PFSK-1 (cell line): Measurements from ENCODE around the gene CACNG6.

Experiments used
- FOXP2 ChIP-seq: optimal IDR thresholded peaks from 2 replicates; pipeline ENCODE3; 2011; ENCODE audit warnings: borderline replicate concordance, control low read depth, inconsistent platforms; ENCODE audit not compliant: insufficient read depth; ENCODE audit errors: extremely low read length, extremely low read depth
- POLR2AphosphoS5 ChIP-seq: IDR thresholded peaks from 2 replicates; pipeline ENCODE4 v1.6.1; 2012; ENCODE audit warnings: low read depth, mild to moderate bottlenecking, control low read depth, low read length, moderate library complexity
- SIN3A ChIP-seq: IDR thresholded peaks from 2 replicates; pipeline ENCODE4 v1.6.1; 2012; ENCODE audit warnings: mild to moderate bottlenecking, low read length, moderate library complexity, borderline replicate concordance; ENCODE audit not compliant: insufficient read depth
- TAF1 ChIP-seq: IDR thresholded peaks from 2 replicates; pipeline ENCODE4 v1.6.1; 2012; ENCODE audit warnings: low read length, control low read depth, borderline replicate concordance; ENCODE audit not compliant: insufficient read depth
- TF ChIP-seq, protein P1 (sequence below), 2 experiments: IDR thresholded peaks; 2 replicates each; pipeline versions ENCODE4 v1.6.1 to v1.8.0; 2011 to 2012; ENCODE audit warnings: low read depth in 2 of 2, low read length in 2 of 2, control low read depth in 1 of 2, inconsistent platforms in 1 of 2, mild to moderate bottlenecking in 1 of 2, moderate library complexity in 1 of 2; ENCODE audit not compliant: insufficient read depth in 1 of 2

The CACNG6 gene

DNA sequence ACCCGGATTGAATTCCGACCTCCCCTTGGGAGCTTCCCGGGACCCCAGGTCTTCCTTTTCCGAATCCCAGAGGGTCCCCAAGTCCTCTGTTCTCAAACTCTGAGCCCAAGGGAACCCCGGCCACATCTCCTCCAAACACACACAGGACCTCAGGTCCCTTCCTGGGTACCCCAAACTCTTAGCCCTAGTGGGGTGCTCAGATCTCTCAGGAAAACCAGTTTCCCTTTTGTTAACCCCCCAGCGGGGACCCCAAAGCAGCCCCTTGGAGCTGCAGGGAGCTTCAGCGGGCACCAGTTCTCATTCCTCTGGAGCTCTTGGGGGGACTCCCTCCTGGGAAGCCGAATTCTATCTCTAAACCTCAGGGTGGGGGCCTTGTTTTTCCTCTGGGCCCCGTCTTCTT lies 774 bp downstream of the CACNG6 start:
- no peak for TF ChIP-seq SIN3A
- no peak for TF ChIP-seq TAF1
- TF ChIP-seq POLR2AphosphoS5 = no peak
- TF ChIP-seq FOXP2 = no peak
- TF ChIP-seq, protein P1, sequence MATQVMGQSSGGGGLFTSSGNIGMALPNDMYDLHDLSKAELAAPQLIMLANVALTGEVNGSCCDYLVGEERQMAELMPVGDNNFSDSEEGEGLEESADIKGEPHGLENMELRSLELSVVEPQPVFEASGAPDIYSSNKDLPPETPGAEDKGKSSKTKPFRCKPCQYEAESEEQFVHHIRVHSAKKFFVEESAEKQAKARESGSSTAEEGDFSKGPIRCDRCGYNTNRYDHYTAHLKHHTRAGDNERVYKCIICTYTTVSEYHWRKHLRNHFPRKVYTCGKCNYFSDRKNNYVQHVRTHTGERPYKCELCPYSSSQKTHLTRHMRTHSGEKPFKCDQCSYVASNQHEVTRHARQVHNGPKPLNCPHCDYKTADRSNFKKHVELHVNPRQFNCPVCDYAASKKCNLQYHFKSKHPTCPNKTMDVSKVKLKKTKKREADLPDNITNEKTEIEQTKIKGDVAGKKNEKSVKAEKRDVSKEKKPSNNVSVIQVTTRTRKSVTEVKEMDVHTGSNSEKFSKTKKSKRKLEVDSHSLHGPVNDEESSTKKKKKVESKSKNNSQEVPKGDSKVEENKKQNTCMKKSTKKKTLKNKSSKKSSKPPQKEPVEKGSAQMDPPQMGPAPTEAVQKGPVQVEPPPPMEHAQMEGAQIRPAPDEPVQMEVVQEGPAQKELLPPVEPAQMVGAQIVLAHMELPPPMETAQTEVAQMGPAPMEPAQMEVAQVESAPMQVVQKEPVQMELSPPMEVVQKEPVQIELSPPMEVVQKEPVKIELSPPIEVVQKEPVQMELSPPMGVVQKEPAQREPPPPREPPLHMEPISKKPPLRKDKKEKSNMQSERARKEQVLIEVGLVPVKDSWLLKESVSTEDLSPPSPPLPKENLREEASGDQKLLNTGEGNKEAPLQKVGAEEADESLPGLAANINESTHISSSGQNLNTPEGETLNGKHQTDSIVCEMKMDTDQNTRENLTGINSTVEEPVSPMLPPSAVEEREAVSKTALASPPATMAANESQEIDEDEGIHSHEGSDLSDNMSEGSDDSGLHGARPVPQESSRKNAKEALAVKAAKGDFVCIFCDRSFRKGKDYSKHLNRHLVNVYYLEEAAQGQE (IDR thresholded peaks at IDR 0.05; ENCODE audit: insufficient read depth in 1 of 2, low read depth in 2 of 2, low read length in 2 of 2) = no peak

DNA sequence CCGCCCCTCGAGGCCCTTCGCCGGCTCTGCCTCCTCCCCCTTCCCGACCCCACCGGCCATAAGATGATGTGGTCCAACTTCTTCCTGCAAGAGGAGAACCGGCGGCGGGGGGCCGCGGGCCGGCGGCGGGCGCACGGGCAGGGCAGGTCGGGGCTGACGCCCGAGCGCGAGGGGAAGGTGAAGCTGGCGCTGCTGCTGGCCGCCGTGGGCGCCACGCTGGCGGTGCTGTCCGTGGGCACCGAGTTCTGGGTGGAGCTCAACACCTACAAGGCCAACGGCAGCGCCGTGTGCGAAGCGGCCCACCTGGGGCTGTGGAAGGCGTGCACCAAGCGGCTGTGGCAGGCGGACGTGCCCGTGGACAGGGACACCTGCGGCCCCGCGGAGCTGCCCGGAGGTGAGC lies 1.4 kb downstream of the CACNG6 start:
- TF ChIP-seq, protein P1 (IDR thresholded peaks at IDR 0.05; ENCODE audit: insufficient read depth in 1 of 2, low read depth in 2 of 2, low read length in 2 of 2) = no peak
- no peak for TF ChIP-seq SIN3A
- no peak for TF ChIP-seq POLR2AphosphoS5
- no peak for TF ChIP-seq FOXP2
- TF ChIP-seq TAF1 = no peak

DNA sequence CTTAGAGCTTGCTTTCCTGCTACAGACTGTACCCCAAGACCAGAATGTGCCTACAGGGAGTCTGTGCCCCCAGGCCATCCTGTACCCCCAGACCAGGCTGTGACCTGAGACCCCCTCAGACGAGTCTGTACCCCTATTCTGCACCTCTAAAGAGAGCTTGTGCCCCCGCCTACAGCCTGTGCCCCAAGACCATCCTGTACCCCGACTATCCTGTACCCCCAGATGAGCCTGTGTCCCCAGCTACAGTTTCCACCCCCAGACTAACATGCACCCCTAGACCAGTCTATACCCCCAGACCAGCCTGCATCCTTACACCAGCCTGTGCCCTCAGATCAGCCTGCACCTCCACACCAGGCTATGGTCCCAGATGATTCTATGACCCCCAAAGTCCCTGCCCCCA lies 2.0 kb downstream of the CACNG6 start:
- TF ChIP-seq TAF1 (no peak), POLR2AphosphoS5 (no peak), SIN3A (no peak), FOXP2 (no peak)
- TF ChIP-seq, protein P1 (IDR thresholded peaks at IDR 0.05; ENCODE audit: insufficient read depth in 1 of 2, low read depth in 2 of 2, low read length in 2 of 2) = no peak

DNA sequence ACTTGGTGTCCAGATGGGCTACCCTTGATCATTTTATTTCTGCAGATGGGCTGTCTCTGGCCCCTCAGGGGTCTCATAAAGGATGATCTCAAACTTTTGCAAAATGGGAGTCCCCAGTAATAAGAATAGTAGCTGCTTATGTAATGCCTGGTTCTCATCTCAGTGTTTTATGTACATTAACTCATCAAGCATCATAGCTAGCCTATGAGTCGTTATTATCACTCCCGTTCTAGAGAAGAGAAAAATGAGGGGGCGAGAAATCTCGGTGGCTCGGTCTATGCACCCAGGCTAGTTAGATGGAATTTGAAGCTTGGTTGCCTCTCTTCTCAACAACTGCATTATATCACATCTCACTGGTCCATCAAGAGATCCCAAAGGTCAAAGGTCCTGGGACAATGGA lies 3.4 kb downstream of the CACNG6 start:
- TF ChIP-seq, protein P1 (IDR thresholded peaks at IDR 0.05; ENCODE audit: insufficient read depth in 1 of 2, low read depth in 2 of 2, low read length in 2 of 2) = no peak
- TF ChIP-seq FOXP2 = no peak
- TF ChIP-seq POLR2AphosphoS5 = no peak
- no peak for TF ChIP-seq TAF1
- TF ChIP-seq SIN3A = no peak

DNA sequence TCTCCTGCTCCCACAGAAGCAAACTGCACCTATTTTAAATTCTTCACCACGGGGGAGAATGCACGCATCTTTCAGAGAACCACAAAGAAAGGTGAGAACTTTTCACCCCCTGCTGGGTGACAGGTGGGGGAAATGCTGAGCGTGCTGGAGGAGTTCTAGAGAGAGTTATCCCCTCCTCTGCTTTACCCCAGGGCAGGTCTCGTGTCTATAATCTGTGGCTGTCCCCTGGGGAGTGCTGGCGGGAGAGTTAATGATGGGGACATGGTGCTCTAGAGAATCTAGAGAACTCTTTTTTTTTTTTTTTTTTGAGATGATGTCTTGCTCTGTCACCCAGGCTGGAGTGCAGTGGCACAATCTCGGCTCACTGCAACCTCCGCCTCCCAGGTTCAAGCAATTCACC lies 6.8 kb downstream of the CACNG6 start:
- no peak for TF ChIP-seq SIN3A
